ENCODE measurements around the gene FAM124B.

DNA sequence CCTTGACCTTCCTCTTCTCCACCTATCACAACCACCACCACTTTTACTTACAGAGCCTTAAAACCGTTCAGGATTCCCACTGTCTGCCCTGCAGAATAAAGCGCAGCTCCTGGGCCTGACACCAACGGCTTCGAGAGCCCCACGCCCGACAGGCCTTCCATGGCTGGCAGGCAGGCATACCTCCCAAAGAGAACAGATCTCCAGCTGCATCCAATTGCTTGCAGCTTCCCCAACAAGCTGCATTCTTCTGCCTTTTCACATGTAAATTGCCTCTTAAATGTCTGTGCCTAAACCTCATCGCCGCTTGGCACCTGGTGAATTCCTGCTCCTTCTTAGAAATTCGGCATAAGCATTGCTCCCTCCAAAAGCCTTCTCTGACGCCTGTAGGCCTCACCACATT is 31.5 kb upstream of the FAM124B start:
- TF ChIP-seq EZH2 (IDR thresholded peaks at IDR 0.05; ENCODE audit: borderline replicate concordance, low read length): no peak
- TF ChIP-seq, protein P1, sequence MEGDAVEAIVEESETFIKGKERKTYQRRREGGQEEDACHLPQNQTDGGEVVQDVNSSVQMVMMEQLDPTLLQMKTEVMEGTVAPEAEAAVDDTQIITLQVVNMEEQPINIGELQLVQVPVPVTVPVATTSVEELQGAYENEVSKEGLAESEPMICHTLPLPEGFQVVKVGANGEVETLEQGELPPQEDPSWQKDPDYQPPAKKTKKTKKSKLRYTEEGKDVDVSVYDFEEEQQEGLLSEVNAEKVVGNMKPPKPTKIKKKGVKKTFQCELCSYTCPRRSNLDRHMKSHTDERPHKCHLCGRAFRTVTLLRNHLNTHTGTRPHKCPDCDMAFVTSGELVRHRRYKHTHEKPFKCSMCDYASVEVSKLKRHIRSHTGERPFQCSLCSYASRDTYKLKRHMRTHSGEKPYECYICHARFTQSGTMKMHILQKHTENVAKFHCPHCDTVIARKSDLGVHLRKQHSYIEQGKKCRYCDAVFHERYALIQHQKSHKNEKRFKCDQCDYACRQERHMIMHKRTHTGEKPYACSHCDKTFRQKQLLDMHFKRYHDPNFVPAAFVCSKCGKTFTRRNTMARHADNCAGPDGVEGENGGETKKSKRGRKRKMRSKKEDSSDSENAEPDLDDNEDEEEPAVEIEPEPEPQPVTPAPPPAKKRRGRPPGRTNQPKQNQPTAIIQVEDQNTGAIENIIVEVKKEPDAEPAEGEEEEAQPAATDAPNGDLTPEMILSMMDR (IDR thresholded peaks at IDR 0.05; ENCODE audit: low read length): no peak

All from OCI-LY1 (cell line).